ENCODE data around the gene SNF8. TPM values are rescaled to one million over a fixed set of nuclear protein-coding genes. Genes with fewer than 3 reads are reported as not detected.

SNF8 gene
- total RNA-seq, 3 donors from 2014 or later (not counting 1 experiment from before 2014, with no cell fraction given), result 76.9 to 86.0 (median 78.3) TPM

DNA sequence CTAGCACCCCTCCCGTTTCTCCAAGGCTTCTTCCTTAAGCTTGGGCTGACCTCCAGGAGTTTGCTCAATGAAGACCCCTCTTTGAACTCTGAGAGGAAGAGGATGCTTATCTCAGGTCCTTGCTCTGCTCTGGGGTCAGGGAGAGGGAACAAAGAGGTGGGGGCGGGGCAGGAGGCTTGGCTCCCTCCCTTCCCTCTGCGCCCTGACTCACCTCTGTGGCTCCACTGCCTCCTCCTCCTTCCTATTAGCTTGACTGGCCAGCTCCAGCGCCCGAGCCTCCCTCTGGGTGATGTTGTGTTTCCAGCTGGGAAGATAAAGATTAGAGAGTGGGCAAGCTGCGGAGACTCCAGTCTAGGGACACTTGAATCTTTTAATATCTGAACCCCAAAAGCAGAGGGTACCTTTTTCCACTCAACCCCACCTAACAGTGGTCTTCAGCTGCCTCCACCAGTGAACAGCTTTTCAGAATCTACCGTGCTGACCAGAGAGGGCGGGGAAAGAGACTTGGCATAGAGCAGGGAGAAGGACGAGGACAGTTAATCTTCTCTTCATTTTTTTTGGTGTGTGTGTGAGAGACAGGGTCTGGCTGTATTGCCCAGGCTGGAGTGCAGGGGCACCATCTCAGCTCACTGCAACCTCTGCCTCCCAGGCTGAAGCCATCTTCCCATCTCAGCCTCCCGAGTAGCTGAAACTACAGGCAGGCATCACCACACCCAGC is 17.0 kb upstream of the SNF8 start:
- no peak for ATAC-seq

DNA sequence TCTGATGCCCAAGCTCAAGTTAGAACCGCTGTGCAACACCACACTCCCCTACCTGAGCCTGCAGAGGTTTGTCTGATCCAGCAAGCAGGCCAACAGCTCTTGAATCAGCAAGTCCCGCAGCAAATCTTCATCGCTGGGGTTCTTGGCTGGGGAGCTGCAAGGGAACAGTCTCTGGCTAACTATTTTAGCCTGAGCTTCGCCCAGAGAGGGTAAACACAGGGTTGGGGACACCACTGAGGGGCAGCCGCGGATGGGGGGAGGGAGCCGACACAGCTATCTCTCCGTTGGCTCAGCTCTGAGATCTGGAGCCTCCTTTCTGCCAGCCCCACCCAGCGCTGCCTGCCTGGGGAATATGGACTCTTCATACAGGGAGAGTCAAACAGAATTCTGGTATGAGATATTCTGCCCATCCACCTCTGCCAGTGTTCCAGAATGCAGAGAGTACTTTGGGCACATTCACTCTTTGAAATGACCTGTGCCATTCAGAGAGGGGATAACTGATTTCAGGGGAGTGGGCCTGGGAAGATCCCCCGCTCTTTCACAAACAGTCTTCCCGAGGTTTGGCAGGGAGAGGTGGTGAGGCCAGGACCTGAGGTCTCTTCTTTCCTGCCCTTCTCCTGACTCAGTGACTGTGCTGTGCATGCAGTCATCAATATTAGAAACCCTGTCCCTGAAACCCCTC is 16.3 kb upstream of the SNF8 start:
- Mint-ChIP-seq H3K9me3 (no peaks in the 10 kb centered on the region), H3K27ac (no peak overlapping the region), H3K27me3 (ENCODE audit: low read depth in 2 of 2) (peaks cover 27% of the 10 kb centered on the region in 2 donors), H3K36me3 (no peaks in the 10 kb centered on the region), H3K4me3 (no peak overlapping the region), H3K4me1 (peaks cover 6 to 7% of the 10 kb centered on the region in 2 donors)
- peaks cover 15% of the 10 kb centered on the region for H3K4me1 ChIP-seq (ENCODE audit: control insufficient read depth, insufficient read depth, low read length)
- peaks cover 10% of the 10 kb centered on the region for H3K27me3 ChIP-seq (ENCODE audit: control insufficient read depth, insufficient read depth, low read length)
- ATAC-seq, result no peak
- TF ChIP-seq, protein P1, sequence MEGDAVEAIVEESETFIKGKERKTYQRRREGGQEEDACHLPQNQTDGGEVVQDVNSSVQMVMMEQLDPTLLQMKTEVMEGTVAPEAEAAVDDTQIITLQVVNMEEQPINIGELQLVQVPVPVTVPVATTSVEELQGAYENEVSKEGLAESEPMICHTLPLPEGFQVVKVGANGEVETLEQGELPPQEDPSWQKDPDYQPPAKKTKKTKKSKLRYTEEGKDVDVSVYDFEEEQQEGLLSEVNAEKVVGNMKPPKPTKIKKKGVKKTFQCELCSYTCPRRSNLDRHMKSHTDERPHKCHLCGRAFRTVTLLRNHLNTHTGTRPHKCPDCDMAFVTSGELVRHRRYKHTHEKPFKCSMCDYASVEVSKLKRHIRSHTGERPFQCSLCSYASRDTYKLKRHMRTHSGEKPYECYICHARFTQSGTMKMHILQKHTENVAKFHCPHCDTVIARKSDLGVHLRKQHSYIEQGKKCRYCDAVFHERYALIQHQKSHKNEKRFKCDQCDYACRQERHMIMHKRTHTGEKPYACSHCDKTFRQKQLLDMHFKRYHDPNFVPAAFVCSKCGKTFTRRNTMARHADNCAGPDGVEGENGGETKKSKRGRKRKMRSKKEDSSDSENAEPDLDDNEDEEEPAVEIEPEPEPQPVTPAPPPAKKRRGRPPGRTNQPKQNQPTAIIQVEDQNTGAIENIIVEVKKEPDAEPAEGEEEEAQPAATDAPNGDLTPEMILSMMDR (IDR thresholded peaks at IDR 0.05), result no peak
- no peak for DNase-seq
- WGBS (ENCODE audit: insufficient coverage), result 40% methylated on average over 11 of the region's 11 CpGs
- no peak overlapping the region for H3K27ac ChIP-seq (ENCODE audit: low read length)
- H3K4me3 ChIP-seq (ENCODE audit: low read length), result no peak overlapping the region
- intact Hi-C loops (cut with micrococcal nuclease), result no loop called here
- no peaks in the 10 kb centered on the region for H3K9me3 ChIP-seq (ENCODE audit: control insufficient read depth, insufficient read depth, low read length)
- H3K36me3 ChIP-seq (ENCODE audit: control insufficient read depth, insufficient read depth, low read length), result no peaks in the 10 kb centered on the region

More for the DNA sequence above, 17.0 kb upstream of the SNF8 start:
- no peak overlapping the region for H3K27ac ChIP-seq (ENCODE audit: low read length)
- H3K27ac Mint-ChIP-seq, result no peak overlapping the region
- no peak for DNase-seq
- peaks cover 10% of the 10 kb centered on the region for H3K27me3 ChIP-seq (ENCODE audit: control insufficient read depth, insufficient read depth, low read length)
- no peaks in the 10 kb centered on the region for H3K36me3 ChIP-seq (ENCODE audit: control insufficient read depth, insufficient read depth, low read length)
- peaks cover 2% of the 10 kb centered on the region in 2 donors for H3K4me1 Mint-ChIP-seq
- no peak overlapping the region for H3K4me3 Mint-ChIP-seq
- H3K4me3 ChIP-seq (ENCODE audit: low read length), result no peak overlapping the region
- WGBS (ENCODE audit: insufficient coverage), result 61% methylated on average over 6 of the region's 10 CpGs
- intact Hi-C loops (cut with micrococcal nuclease), result no loop called here
- no peaks in the 10 kb centered on the region for H3K9me3 Mint-ChIP-seq
- H3K36me3 Mint-ChIP-seq, result no peaks in the 10 kb centered on the region
- H3K4me1 ChIP-seq (ENCODE audit: control insufficient read depth, insufficient read depth, low read length), result peaks cover 11% of the 10 kb centered on the region
- TF ChIP-seq, protein P1 (IDR thresholded peaks at IDR 0.05), result no peak
- peaks cover 24 to 27% of the 10 kb centered on the region in 2 donors for H3K27me3 Mint-ChIP-seq (ENCODE audit: low read depth in 2 of 2)
- H3K9me3 ChIP-seq (ENCODE audit: control insufficient read depth, insufficient read depth, low read length), result no peaks in the 10 kb centered on the region

DNA sequence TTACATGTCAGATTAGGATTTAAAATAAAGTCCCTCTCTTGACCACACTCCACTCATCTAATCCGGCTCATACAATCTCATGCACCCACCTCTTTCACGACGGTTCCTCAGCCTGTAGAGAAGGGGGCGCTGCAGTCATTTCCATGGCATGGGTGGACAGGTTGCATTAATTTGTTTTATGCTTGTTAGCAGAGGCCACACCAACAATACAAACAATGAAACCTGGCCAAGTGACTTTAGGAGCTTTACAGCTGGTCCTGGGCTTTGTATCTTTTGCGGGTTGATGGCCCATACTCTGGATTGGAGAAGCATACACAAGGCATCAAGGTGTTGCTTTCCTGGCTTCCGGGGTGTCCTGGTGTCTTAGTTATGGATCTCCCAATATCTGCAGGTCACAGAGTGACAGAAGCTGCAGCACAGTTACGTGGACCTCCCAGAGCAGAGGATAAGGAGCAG is 9.7 kb upstream of the SNF8 start:
- Histone ChIP-seq H3K4me1 (ENCODE audit: control insufficient read depth, insufficient read depth, low read length) (peaks cover 15% of the 10 kb centered on the region), H3K9me3 (ENCODE audit: control insufficient read depth, insufficient read depth, low read length) (no peaks in the 10 kb centered on the region), H3K4me3 (ENCODE audit: low read length) (no peak overlapping the region), H3K27me3 (ENCODE audit: control insufficient read depth, insufficient read depth, low read length) (peaks cover 3% of the 10 kb centered on the region), H3K36me3 (ENCODE audit: control insufficient read depth, insufficient read depth, low read length) (no peaks in the 10 kb centered on the region), H3K27ac (ENCODE audit: low read length) (no peak overlapping the region)
- intact Hi-C loops (cut with micrococcal nuclease), result no loop called here
- WGBS (ENCODE audit: insufficient coverage), result 88% methylated on average over 3 of the region's 7 CpGs
- H3K27me3 Mint-ChIP-seq (ENCODE audit: low read depth in 2 of 2), result peaks cover 9 to 11% of the 10 kb centered on the region in 2 donors
- TF ChIP-seq, protein P1 (IDR thresholded peaks at IDR 0.05), result no peak
- peaks cover 6 to 7% of the 10 kb centered on the region in 2 donors for H3K4me1 Mint-ChIP-seq
- no peak for ATAC-seq
- no peak overlapping the region for H3K27ac Mint-ChIP-seq
- DNase-seq, result no peak
- H3K4me3 Mint-ChIP-seq, result no peak overlapping the region
- H3K9me3 Mint-ChIP-seq, result no peaks in the 10 kb centered on the region
- no peaks in the 10 kb centered on the region for H3K36me3 Mint-ChIP-seq
